ENCODE results near the gene MTF1.

The MTF1 gene

DNA sequence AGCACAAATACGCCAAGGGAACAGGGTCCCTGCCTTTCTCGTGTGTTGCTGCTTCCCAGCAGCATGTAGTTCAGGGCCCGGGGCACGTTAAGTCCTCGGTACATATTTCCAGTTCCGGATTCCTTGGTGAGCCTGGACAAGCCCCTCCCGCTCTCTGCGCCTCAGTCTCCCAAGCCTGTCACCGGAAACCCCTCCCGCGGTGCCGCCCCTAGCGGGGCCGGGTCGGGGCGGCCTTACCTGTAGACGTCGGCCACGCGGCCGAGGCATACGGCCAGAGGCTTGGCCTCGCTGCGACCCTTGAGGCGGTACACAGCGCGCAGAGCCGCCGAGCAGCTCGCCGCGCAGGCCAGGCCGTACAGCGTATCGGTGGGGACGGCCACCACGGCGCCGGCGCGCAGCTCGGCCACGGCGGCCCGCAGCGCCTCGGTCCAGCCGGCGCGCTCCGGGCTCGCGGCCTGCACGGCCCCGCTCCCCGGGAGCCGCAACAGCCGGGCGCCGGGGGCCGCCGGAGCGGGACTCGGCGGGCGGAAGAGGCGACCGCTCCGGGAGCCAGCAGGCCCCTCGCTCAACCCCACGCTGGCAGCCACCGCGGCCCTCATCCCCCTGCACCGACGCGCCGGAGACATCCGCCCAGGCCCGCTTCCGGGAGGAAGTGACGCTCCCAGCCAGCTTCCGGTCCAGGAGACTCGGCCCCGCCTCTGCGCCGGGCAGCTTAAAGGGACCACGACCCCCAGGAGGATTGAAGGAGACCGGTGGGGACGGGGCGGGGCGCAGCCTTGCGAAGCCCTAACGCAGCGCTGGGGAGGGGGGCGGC is 51.6 kb downstream of the MTF1 start, which contains the start of the genes C1orf122 and YRDC:
Gene C1orf122, plus strand, starts transcription at position 236 of the 814 bp plus-strand sequence. CDS start 615 bp downstream, outside the sequence.
Gene YRDC, minus strand, starts transcription at position 654 of the 814 bp plus-strand sequence. Its CDS starts 28 bp downstream, at position 626.
- under 1% methylated on average over 67 of the region's 95 CpGs for whole genome bisulfite sequencing
- Histone ChIP-seq H4K8ac (ENCODE audit: low read length) (peak within 1 kb of the TSS; percentile 74), H3K23ac (ENCODE audit: low read length in 2 of 2) (peak within 1 kb of the TSS in 1 of 2 experiments; percentile 34), H3K9ac (ENCODE audit: low read length) (peak within 1 kb of the TSS; percentile 91), H2AK5ac (ENCODE audit: low read length, severe bottlenecking) (peak within 1 kb of the TSS; percentile 58), H3K36me3 (ENCODE audit: control insufficient read depth in 1 of 2, insufficient read depth in 2 of 2, low read depth in 1 of 2, low read length in 2 of 2) (peaks cover 42 to 56% of the 10 kb centered on the region in 2 experiments), H2AFZ (ENCODE audit: low read depth, low read length) (peak within 1 kb of the TSS; percentile 63), H3K14ac (ENCODE audit: low read length in 2 of 2) (peak within 1 kb of the TSS; percentile 72 to 79), H3K27me3 (ENCODE audit: control insufficient read depth in 1 of 2, insufficient read depth in 1 of 2, low read length in 2 of 2) (no peaks in the 10 kb centered on the region), H3K18ac (ENCODE audit: low read depth in 1 of 2, low read length in 2 of 2) (peak within 1 kb of the TSS; percentile 75 to 89), H2BK12ac (ENCODE audit: low read length in 2 of 2) (peak within 1 kb of the TSS in 1 of 2 experiments; percentile 68), H3K4me2 (ENCODE audit: low read length, poor library complexity, severe bottlenecking) (peak within 1 kb of the TSS; percentile 78), H4K91ac (ENCODE audit: low read length) (peak within 1 kb of the TSS; percentile 85), H3K9me3 (ENCODE audit: control insufficient read depth, low read length) (no peaks in the 10 kb centered on the region), H3K4me1 (ENCODE audit: control insufficient read depth, insufficient read depth, low read depth, low read length) (peaks cover 14% of the 10 kb centered on the region), H3K27ac (ENCODE audit: low read length, poor library complexity, severe bottlenecking) (peak within 1 kb of the TSS; percentile 80), H2BK120ac (ENCODE audit: low read depth, low read length) (peak within 1 kb of the TSS; percentile 95), H2BK5ac (ENCODE audit: low read depth, low read length, poor library complexity, severe bottlenecking) (peak within 1 kb of the TSS; percentile 59), H3K4me3 (ENCODE audit: insufficient read depth in 1 of 2, low read depth in 1 of 2, low read length in 2 of 2) (peak within 1 kb of the TSS; percentile 87 to 95), H3K4ac (ENCODE audit: low read depth in 1 of 2, low read length in 2 of 2) (peak within 1 kb of the TSS; percentile 73 to 81), H3K79me1 (replicated peaks; ENCODE audit: low read length, poor library complexity, severe bottlenecking) (peaks cover 38% of the 10 kb centered on the region), H2BK15ac (ENCODE audit: low read depth, poor library complexity, severe bottlenecking) (peak within 1 kb of the TSS; percentile 40)
- peak; percentile 95 for DNase-seq

DNA sequence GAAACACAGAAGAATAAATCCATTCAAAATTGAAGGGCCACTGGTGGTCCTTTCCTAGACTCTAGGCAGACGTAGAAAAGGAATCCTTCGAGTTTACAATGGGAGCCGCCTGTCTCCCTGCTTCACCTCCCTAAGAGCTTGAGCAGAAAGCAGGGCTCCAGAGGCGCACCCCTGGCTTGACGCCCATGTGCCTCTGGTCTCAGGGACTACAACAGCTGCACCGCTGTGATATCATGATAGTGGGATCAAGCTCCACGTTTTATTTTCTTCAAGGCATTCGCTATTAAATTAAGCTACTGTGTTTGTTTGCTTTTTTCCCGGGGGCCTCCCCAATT is 52.2 kb downstream of the MTF1 start:
- H3K4me3 ChIP-seq (ENCODE audit: insufficient read depth in 1 of 2, low read depth in 1 of 2, low read length in 2 of 2) = peak overlapping the region; percentile 87 to 95
- H3K27me3 ChIP-seq (ENCODE audit: control insufficient read depth in 1 of 2, insufficient read depth in 1 of 2, low read length in 2 of 2) = no peaks in the 10 kb centered on the region
- no peak overlapping the region for H2BK12ac ChIP-seq (ENCODE audit: low read length in 2 of 2)
- H3K18ac ChIP-seq (ENCODE audit: low read depth in 1 of 2, low read length in 2 of 2) = peak overlapping the region in 1 of 2 experiments; percentile 67
- peak overlapping the region; percentile 35 for H3K27ac ChIP-seq (ENCODE audit: low read length, poor library complexity, severe bottlenecking)
- 21% methylated on average over 9 of the region's 9 CpGs for WGBS
- no peak overlapping the region for H4K8ac ChIP-seq (ENCODE audit: low read length)
- H4K91ac ChIP-seq (ENCODE audit: low read length) = no peak overlapping the region
- H3K9ac ChIP-seq (ENCODE audit: low read length) = peak overlapping the region; percentile 91
- no peak overlapping the region for H3K23ac ChIP-seq (ENCODE audit: low read length in 2 of 2)
- H3K79me1 ChIP-seq (replicated peaks; ENCODE audit: low read length, poor library complexity, severe bottlenecking) = peaks cover 34% of the 10 kb centered on the region
- no peaks in the 10 kb centered on the region for H3K9me3 ChIP-seq (ENCODE audit: control insufficient read depth, low read length)
- H3K4me1 ChIP-seq (ENCODE audit: control insufficient read depth, insufficient read depth, low read depth, low read length) = peaks cover 14% of the 10 kb centered on the region
- no peak for DNase-seq
- peaks cover 42 to 56% of the 10 kb centered on the region in 2 experiments for H3K36me3 ChIP-seq (ENCODE audit: control insufficient read depth in 1 of 2, insufficient read depth in 2 of 2, low read depth in 1 of 2, low read length in 2 of 2)
- H2AFZ ChIP-seq (ENCODE audit: low read depth, low read length) = no peak overlapping the region
- no peak overlapping the region for H2BK15ac ChIP-seq (ENCODE audit: low read depth, poor library complexity, severe bottlenecking)
- H2AK5ac ChIP-seq (ENCODE audit: low read length, severe bottlenecking) = no peak overlapping the region
- H2BK5ac ChIP-seq (ENCODE audit: low read depth, low read length, poor library complexity, severe bottlenecking) = no peak overlapping the region
- H2BK120ac ChIP-seq (ENCODE audit: low read depth, low read length) = no peak overlapping the region
- H3K4me2 ChIP-seq (ENCODE audit: low read length, poor library complexity, severe bottlenecking) = peak overlapping the region; percentile 64
- H3K4ac ChIP-seq (ENCODE audit: low read depth in 1 of 2, low read length in 2 of 2) = no peak overlapping the region
- no peak overlapping the region for H3K14ac ChIP-seq (ENCODE audit: low read length in 2 of 2)

DNA sequence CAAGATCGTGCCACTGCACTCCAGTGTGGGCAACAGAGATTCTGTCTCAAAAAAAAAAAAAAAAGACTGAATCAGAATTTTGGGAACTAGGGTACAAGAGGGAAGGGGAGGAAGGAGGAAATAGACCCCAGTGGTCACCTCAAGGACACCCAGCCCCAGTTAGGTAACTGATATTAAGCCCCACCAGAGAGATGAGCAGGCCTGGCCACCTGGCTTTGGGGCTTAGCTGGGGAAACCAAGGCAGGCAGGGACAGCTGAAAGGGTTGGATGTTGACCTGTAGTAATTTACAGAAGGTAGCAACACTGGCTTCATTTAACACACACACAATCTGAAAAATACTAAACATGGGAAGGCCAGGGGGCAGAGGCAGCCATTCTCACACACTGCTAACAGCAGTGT is 57.0 kb downstream of the MTF1 start:
- Histone ChIP-seq H2BK15ac (ENCODE audit: low read depth, poor library complexity, severe bottlenecking) (no peak overlapping the region), H3K18ac (ENCODE audit: low read depth in 1 of 2, low read length in 2 of 2) (no peak overlapping the region), H3K4me3 (ENCODE audit: insufficient read depth in 1 of 2, low read depth in 1 of 2, low read length in 2 of 2) (no peak overlapping the region), H2BK5ac (ENCODE audit: low read depth, low read length, poor library complexity, severe bottlenecking) (no peak overlapping the region), H3K4me2 (ENCODE audit: low read length, poor library complexity, severe bottlenecking) (no peak overlapping the region), H3K4ac (ENCODE audit: low read depth in 1 of 2, low read length in 2 of 2) (no peak overlapping the region), H3K27ac (ENCODE audit: low read length, poor library complexity, severe bottlenecking) (no peak overlapping the region), H4K8ac (ENCODE audit: low read length) (no peak overlapping the region), H2AFZ (ENCODE audit: low read depth, low read length) (no peak overlapping the region), H3K23ac (ENCODE audit: low read length in 2 of 2) (no peak overlapping the region), H3K9ac (ENCODE audit: low read length) (no peak overlapping the region), H3K36me3 (ENCODE audit: control insufficient read depth in 1 of 2, insufficient read depth in 2 of 2, low read depth in 1 of 2, low read length in 2 of 2) (peaks cover 59 to 64% of the 10 kb centered on the region in 2 experiments), H2BK120ac (ENCODE audit: low read depth, low read length) (no peak overlapping the region), H4K91ac (ENCODE audit: low read length) (no peak overlapping the region), H3K4me1 (ENCODE audit: control insufficient read depth, insufficient read depth, low read depth, low read length) (peaks cover 12% of the 10 kb centered on the region), H2AK5ac (ENCODE audit: low read length, severe bottlenecking) (no peak overlapping the region), H2BK12ac (ENCODE audit: low read length in 2 of 2) (no peak overlapping the region), H3K9me3 (ENCODE audit: control insufficient read depth, low read length) (no peaks in the 10 kb centered on the region), H3K79me1 (replicated peaks; ENCODE audit: low read length, poor library complexity, severe bottlenecking) (peaks cover 24% of the 10 kb centered on the region), H3K27me3 (ENCODE audit: control insufficient read depth in 1 of 2, insufficient read depth in 1 of 2, low read length in 2 of 2) (no peaks in the 10 kb centered on the region), H3K14ac (ENCODE audit: low read length in 2 of 2) (no peak overlapping the region)
- DNase-seq = no peak
- WGBS = 100% methylated on average over 1 of the region's 1 CpG

DNA sequence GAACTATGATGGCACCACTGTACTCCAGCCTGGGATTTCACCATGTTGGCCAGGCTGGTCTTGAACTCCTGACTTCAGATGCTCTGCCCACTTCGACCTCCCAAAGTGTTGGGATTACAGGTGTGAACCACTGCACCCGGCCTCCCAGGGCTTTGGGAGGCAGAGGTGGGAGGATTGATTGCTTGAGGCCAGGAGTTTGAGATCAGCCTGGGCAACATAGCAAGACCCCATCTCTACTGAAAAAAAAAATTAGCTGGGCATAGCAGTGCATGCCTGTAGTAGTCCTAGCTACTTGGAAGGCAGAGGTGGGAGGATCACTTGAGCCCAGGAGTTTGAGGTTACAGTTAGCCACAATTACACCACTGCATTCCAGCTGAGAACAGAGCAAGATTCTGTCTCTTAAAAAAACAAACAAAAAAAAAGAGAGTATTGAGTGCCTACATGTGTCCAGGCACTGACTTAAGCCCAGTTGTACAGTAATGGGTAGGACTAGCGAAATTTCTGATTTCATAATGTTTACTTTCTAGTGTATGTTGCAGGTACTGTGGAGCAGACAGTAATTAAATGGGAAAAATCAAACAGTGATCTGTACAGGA is 61.5 kb downstream of the MTF1 start:
- Histone ChIP-seq H3K23ac (ENCODE audit: low read length in 2 of 2) (no peak overlapping the region), H2BK120ac (ENCODE audit: low read depth, low read length) (no peak overlapping the region), H3K14ac (ENCODE audit: low read length in 2 of 2) (no peak overlapping the region), H3K36me3 (ENCODE audit: control insufficient read depth in 1 of 2, insufficient read depth in 2 of 2, low read depth in 1 of 2, low read length in 2 of 2) (peaks cover 23 to 25% of the 10 kb centered on the region in 2 experiments), H3K4me1 (ENCODE audit: control insufficient read depth, insufficient read depth, low read depth, low read length) (peaks cover 22% of the 10 kb centered on the region), H3K27ac (ENCODE audit: low read length, poor library complexity, severe bottlenecking) (no peak overlapping the region), H3K4me3 (ENCODE audit: insufficient read depth in 1 of 2, low read depth in 1 of 2, low read length in 2 of 2) (no peak overlapping the region), H2BK5ac (ENCODE audit: low read depth, low read length, poor library complexity, severe bottlenecking) (no peak overlapping the region), H3K9ac (ENCODE audit: low read length) (no peak overlapping the region), H2AFZ (ENCODE audit: low read depth, low read length) (no peak overlapping the region), H3K9me3 (ENCODE audit: control insufficient read depth, low read length) (no peaks in the 10 kb centered on the region), H4K91ac (ENCODE audit: low read length) (no peak overlapping the region), H3K18ac (ENCODE audit: low read depth in 1 of 2, low read length in 2 of 2) (no peak overlapping the region), H3K4ac (ENCODE audit: low read depth in 1 of 2, low read length in 2 of 2) (no peak overlapping the region), H2BK12ac (ENCODE audit: low read length in 2 of 2) (no peak overlapping the region), H3K4me2 (ENCODE audit: low read length, poor library complexity, severe bottlenecking) (no peak overlapping the region), H2BK15ac (ENCODE audit: low read depth, poor library complexity, severe bottlenecking) (no peak overlapping the region), H4K8ac (ENCODE audit: low read length) (no peak overlapping the region), H3K27me3 (ENCODE audit: control insufficient read depth in 1 of 2, insufficient read depth in 1 of 2, low read length in 2 of 2) (peaks cover 15 to 27% of the 10 kb centered on the region in 2 experiments), H3K79me1 (replicated peaks; ENCODE audit: low read length, poor library complexity, severe bottlenecking) (no peaks in the 10 kb centered on the region), H2AK5ac (ENCODE audit: low read length, severe bottlenecking) (no peak overlapping the region)
- WGBS = 84% methylated on average over 3 of the region's 3 CpGs
- DNase-seq = peak; percentile 54
